SU-DHL-6 (cell line): ENCODE measurements around the gene HOXB3.

Source experiments
- H2AFZ ChIP-seq: fragments of 200-600 bp; sonication (generic); 2 replicates; pipeline ENCODE4 v1.6.1; 2014; ENCODE audit warnings: low read depth, mild to moderate bottlenecking, moderate library complexity, mixed read lengths, antibody characterized with exemption, low read length; ENCODE audit not compliant: severe bottlenecking
- H3F3A ChIP-seq: fragments of 200-600 bp; shearing (Covaris generic); 2 replicates; pipeline ENCODE4 v1.6.0; 2016; ENCODE audit warnings: antibody characterized with exemption, mild to moderate bottlenecking; ENCODE audit not compliant: insufficient read depth
- H3K27ac ChIP-seq: fragments of 200-600 bp; sonication (generic); 2 replicates; pipeline ENCODE4 v1.5.1; 2016; ENCODE audit warnings: low read depth, mild to moderate bottlenecking, low read length, moderate library complexity, mixed read lengths
- H3K27me3 ChIP-seq: fragments of 200-600 bp; sonication (generic), shearing (Covaris generic); 2 replicates; pipeline ENCODE4 v1.6.0; 2014; ENCODE audit warnings: mild to moderate bottlenecking, low read length
- H3K36me3 ChIP-seq: fragments of 200-600 bp; sonication (generic); 2 replicates; pipeline ENCODE4 v1.6.1; 2014; ENCODE audit warnings: mild to moderate bottlenecking, low read length, mixed read lengths
- H3K4me2 ChIP-seq: fragments of 300-600, 200-600 bp; shearing (Covaris generic), sonication (generic); 2 replicates; pipeline ENCODE4 v1.6.0; 2014; ENCODE audit warnings: low read length, low read depth, mild to moderate bottlenecking; ENCODE audit not compliant: poor library complexity, severe bottlenecking
- H3K4me3 ChIP-seq: fragments of 200-600 bp; sonication (generic); 2 replicates; pipeline ENCODE4 v1.5.1; 2014; ENCODE audit warnings: antibody characterized with exemption, low read length, mild to moderate bottlenecking, mixed read lengths; ENCODE audit not compliant: insufficient read depth, poor library complexity, severe bottlenecking
- H3K79me2 ChIP-seq: fragments of 200-600 bp; sonication (generic); 2 replicates; pipeline ENCODE4 v1.6.1; 2014; ENCODE audit warnings: mild to moderate bottlenecking, low read length, moderate library complexity; ENCODE audit not compliant: insufficient read depth
- H3K9ac ChIP-seq: fragments of 200-600 bp; sonication (generic); 2 replicates; pipeline ENCODE4 v1.7.0; 2014; ENCODE audit warnings: mild to moderate bottlenecking, low read length
- H3K9me2 ChIP-seq: fragments of 200-600 bp; sonication (generic); replicated peaks from 2 replicates; pipeline ENCODE4 v1.6.1; 2014; ENCODE audit warnings: low read length; ENCODE audit not compliant: insufficient read depth
- H3K9me3 ChIP-seq: fragments of 200-600 bp; sonication (generic); 2 replicates; pipeline ENCODE4 v1.6.1; 2014; ENCODE audit warnings: low read length, mixed read lengths; ENCODE audit not compliant: insufficient read depth
- H4K20me1 ChIP-seq: fragments of 200-600 bp; sonication (generic); 2 replicates; pipeline ENCODE4 v1.6.1; 2014; ENCODE audit warnings: low read depth, mild to moderate bottlenecking, antibody characterized with exemption, low read length, moderate library complexity, mixed read lengths
- EZH2phosphoT487 ChIP-seq: fragments of 200-600 bp; sonication (generic), shearing (Covaris generic); conservative IDR thresholded peaks from 2 replicates; pipeline ENCODE4 v1.6.1; 2018; ENCODE audit warnings: mild to moderate bottlenecking, antibody characterized with exemption, low read length, moderate library complexity, mixed read lengths
- TF ChIP-seq, protein P1 (sequence below): fragments of 200-600 bp; sonication (generic); IDR thresholded peaks from one replicate; pipeline ENCODE4 v1.5.1; 2017; ENCODE audit warnings: antibody characterized with exemption, mild to moderate bottlenecking, low read length, moderate library complexity; ENCODE audit not compliant: insufficient read depth, poor library complexity, severe bottlenecking

HOXB3 gene

DNA sequence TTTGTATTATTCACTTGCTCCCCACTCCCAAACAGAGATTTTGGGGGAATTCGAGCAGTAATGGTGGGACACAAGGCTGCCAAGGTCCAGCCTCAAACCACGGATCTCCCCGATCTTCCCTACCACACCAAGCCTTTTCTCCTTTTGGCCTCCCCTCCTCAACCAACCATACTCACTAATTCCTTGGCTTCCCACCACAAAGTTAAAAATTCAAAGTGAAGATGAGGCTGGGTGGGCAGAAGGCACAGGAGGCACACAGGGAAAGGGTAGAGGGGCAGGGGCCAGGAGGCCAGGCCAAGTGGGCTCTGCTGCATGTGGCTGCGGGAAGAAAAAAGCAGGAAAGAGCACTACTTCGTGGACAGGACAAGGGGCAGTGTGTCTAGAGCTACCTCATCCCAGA is 27.1 kb downstream of the HOXB3 start:
- Histone ChIP-seq H3K27ac (no peak overlapping the region), H3K36me3 (no peaks in the 10 kb centered on the region), H3K4me3 (no peak overlapping the region), H3K27me3 (no peaks in the 10 kb centered on the region), H3F3A (no peaks in the 10 kb centered on the region), H2AFZ (no peak overlapping the region), H3K9ac (no peak overlapping the region), H3K9me2 (no peaks in the 10 kb centered on the region), H4K20me1 (no peaks in the 10 kb centered on the region), H3K9me3 (no peaks in the 10 kb centered on the region), H3K4me2 (no peak overlapping the region), H3K79me2 (no peaks in the 10 kb centered on the region)
- TF ChIP-seq EZH2phosphoT487, result no peak
- TF ChIP-seq, protein P1, sequence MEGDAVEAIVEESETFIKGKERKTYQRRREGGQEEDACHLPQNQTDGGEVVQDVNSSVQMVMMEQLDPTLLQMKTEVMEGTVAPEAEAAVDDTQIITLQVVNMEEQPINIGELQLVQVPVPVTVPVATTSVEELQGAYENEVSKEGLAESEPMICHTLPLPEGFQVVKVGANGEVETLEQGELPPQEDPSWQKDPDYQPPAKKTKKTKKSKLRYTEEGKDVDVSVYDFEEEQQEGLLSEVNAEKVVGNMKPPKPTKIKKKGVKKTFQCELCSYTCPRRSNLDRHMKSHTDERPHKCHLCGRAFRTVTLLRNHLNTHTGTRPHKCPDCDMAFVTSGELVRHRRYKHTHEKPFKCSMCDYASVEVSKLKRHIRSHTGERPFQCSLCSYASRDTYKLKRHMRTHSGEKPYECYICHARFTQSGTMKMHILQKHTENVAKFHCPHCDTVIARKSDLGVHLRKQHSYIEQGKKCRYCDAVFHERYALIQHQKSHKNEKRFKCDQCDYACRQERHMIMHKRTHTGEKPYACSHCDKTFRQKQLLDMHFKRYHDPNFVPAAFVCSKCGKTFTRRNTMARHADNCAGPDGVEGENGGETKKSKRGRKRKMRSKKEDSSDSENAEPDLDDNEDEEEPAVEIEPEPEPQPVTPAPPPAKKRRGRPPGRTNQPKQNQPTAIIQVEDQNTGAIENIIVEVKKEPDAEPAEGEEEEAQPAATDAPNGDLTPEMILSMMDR, result no peak

DNA sequence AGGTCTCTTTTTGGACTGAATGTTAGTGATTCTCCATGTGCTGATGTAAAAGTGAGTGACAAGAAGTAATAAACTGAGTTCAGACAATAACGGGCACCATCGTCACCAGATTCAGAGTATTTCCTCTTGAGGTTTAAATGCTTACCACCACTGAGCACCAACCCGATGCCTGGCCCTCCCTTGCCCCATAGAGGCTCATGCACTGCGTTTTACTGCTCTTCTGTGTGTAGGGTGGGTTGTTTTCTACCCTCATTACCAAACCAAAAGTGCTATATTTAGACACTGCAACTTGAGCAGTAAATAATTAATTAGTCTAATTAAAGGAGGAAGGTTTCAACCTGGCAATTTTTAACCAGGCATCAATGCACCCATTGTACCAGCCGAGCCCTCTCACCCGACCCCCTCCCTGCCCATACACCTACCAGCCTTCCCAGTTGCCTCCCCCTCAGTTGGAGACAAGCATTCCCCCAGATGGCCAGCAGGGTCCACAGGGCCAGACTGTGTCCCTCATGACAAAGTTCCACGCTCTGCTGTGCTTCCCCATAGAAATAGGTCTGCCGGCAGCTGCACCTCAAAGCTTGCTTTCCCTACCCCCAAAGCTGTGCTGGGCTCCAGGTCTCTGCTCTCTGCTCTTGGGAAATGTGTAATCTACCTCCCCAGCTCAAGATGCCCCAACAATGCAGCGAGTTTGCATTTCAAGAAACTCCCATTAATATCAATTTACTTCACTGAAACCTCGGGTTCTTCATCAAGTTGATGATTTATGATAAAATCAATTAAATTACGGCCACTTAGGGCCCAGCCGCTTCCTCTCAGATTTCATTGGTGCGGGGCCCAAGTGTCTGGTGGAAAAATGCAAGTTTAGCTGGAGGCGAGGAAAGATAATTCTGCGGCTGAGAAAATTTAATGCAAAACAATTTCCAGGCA is 27.9 kb downstream of the HOXB3 start:
- no peak overlapping the region for H2AFZ ChIP-seq
- H3F3A ChIP-seq, result no peaks in the 10 kb centered on the region
- H4K20me1 ChIP-seq, result no peaks in the 10 kb centered on the region
- no peak overlapping the region for H3K9ac ChIP-seq
- H3K79me2 ChIP-seq, result no peaks in the 10 kb centered on the region
- H3K27ac ChIP-seq, result no peak overlapping the region
- H3K9me3 ChIP-seq, result no peaks in the 10 kb centered on the region
- no peak overlapping the region for H3K4me2 ChIP-seq
- H3K9me2 ChIP-seq, result no peaks in the 10 kb centered on the region
- no peaks in the 10 kb centered on the region for H3K27me3 ChIP-seq
- no peak for TF ChIP-seq EZH2phosphoT487
- TF ChIP-seq, protein P1, result no peak
- no peak overlapping the region for H3K4me3 ChIP-seq
- no peaks in the 10 kb centered on the region for H3K36me3 ChIP-seq

DNA sequence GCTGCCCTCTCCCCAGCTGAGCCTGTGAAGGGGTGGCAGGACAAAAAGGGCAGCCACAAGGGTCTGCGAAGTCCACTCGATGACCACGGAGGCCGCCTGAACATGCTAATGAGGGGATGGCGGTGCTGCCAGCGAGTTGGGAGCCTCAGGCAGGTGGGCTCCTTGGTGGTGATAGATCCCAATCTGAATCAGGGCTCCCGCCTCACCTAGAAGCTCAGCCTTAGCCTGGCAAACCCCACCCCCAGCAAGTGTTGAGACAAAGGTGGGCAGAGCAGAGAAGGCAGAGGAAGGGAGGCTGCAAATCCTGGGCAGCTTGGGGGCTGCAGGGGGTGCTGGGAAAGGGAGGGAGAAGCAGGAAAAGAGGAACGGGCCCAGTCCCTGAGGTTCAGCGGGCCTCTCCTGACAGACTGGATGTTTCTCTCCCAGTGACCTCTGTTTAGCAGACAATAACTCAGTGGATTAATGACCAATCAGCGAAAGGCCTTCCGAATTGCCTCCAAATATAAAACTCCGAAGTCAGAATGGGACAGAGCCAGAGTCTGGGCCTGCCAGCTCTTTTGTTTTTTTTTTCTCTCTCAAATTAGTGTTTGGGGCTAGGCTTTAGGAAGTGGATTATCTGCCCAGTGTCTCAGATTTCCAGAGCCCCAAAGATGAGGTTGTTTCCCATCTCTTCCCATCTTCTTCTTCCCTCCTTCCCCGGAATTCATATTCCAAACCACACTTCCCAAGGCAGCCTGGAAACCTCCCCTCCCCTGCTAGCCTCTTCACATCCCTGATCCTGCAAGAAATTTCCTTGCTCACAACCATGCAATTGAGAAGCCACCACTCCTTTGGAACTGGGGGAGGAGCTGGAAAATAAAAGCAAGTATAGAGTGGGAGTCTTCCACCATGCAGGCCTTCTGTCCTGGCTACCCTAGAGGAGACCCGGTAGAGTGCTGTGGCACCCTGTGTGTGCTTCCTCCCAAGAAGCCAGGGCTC is 29.9 kb downstream of the HOXB3 start:
- H3K9me2 ChIP-seq, result no peaks in the 10 kb centered on the region
- no peak overlapping the region for H2AFZ ChIP-seq
- no peak for TF ChIP-seq EZH2phosphoT487
- TF ChIP-seq, protein P1, result no peak
- H3K27ac ChIP-seq, result no peak overlapping the region
- no peaks in the 10 kb centered on the region for H4K20me1 ChIP-seq
- H3K4me3 ChIP-seq, result no peak overlapping the region
- H3K9ac ChIP-seq, result no peak overlapping the region
- no peaks in the 10 kb centered on the region for H3K27me3 ChIP-seq
- no peaks in the 10 kb centered on the region for H3K9me3 ChIP-seq
- H3F3A ChIP-seq, result no peaks in the 10 kb centered on the region
- H3K79me2 ChIP-seq, result no peaks in the 10 kb centered on the region
- no peak overlapping the region for H3K4me2 ChIP-seq
- H3K36me3 ChIP-seq, result no peaks in the 10 kb centered on the region
